ENCODE data around the gene SHC4.

The SHC4 gene

DNA sequence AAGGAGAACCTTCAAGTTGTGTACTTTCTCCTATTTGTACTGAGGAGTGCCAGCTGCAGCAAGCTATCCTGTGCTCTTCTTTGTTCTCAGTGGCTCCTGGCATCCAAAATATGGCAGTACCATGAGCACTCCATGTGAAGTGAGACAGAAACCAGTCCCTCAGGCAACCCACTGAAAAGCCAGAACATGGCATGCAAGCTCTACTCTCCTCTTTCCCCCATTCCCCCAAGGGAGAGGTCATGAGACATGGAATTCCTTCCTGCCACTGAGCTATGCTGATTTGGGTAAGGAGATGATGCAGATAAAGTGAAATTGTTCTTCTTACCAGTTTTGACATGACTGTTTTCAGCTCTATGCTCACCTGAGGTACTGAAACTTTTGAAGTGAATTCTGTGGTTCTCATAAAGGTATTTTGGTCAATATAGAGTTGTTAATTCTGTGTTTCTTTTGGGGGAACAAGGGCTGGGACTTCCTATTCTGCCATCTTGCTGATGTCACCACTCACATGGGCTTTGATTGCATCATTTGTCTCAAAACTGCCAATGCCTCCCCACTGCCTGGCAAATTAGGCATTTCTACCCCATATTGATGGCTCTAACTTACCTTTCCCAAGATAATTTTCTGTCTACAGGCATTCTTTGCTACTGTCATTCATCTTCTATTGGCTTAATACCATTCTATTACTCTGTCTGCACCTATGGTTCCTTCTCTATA is 130.0 kb downstream of the SHC4 start:
- no peak for DNase-seq

GRCh38 chr15:48832648-48833047 is 131.1 kb downstream of the SHC4 start:
- no peak for DNase-seq

DNA sequence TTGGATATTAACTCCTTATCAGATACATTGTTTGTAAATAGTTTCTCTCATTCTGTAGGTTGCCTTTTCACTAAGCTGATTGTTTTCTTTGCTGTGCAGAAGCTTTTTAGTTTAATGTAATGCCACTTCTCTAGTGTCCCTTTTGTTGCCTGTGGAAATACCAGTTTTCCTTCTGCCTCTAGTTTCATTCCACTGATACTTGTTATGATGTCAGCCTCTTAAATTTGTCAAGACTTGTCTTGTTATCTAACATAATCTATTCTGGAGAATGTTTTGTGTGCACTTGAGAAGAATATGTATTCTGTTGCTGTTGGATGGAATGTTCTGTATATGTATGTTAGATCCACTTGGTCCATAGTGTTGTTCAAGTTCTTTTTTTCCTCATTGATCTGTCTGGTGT is 134.8 kb downstream of the SHC4 start:
- no peak for DNase-seq

DNA sequence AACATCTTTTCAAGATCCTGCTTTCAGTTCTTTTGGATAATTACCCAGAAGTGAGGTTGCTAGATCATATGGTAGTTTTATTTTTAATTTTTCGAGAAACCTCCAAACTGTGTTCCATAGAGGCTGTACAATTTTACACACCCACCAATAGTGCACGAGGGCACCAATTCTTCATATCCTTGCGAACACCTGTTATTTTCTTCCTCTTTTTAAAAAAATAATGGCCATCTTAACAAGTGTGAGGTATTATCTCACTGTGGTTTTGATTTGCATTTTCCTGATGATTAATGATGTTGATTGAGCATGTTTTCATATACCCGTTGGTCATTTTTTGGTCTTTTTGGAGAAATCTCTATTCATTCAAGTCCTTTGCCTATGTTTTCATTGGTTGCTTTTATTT is 135.2 kb downstream of the SHC4 start:
- DNase-seq: no peak

GRCh38 chr15:48825075-48825474 is 138.6 kb downstream of the SHC4 start:
- DNase-seq: no peak

GRCh38 chr15:48823706-48824105 is 140.0 kb downstream of the SHC4 start:
- no peak for DNase-seq

- no peak for DNase-seq
Measured at GRCh38 chr15:48823237-48823636, 140.5 kb downstream of the SHC4 start.

DNA sequence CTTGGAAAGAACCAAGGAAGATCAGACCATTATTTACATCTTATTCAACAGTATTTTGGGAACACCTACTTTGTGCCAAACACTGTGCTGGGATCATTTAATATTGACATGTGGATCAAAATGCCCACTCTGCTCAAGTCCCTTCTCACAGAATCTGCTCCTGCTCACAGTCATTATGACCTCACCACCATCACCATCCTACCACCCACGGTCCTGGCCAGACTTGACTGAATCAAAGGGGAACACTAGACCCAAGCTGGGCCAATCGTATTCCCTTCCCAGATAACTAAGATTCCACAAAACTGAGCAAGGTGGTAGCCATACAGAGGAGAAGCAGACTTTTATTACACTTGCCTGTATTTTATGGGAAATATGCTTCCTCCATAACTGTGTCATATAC is 149.4 kb downstream of the SHC4 start:
- DNase-seq: no peak

GRCh38 chr15:48811325-48811958 is 152.3 kb downstream of the SHC4 start:
- DNase-seq: no peak

DNA sequence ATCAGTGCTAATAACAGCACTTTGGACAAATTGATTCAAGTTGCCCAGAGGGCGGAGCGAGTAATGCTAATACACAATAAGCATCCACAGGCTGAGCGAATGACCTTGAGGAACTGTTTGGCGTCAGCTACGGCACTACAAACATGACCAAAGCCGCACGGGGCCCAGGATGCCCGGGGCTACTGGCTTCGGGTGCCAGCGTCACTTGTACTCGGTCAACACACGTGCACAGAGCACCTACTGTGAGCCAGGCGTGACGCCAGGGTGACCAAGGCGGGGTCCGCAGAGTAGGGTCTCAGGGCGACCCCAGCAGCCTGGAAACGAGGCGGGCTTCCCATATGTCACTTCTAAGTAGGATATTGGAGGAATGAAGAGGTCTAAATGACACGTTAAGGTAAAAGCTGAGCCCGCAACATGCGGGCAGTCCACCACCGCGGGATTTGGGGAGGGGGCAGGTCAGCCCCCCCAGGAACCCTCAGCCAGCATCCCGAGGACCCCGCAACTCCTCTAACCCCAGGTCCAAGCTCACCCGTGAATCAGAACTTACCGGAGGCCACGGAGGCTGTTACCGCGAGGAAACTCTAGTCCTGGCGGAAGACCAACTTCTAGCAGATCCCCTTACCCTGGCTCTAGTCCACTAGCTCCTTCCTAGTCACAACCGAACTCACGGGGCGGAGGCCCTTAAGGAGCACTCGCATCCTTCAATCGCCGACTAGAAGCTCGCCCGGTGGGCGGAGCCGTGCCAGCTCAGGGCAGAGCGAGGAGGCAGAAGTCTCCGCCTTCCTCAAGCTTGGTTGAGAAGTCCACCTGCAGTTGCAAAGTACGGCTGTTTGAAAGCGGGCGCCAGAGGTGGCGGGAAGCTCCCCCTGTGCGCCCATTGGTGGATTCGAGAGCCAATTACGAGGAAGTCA is 153.1 kb downstream of the SHC4 start, which contains the start of gene CEP152:
Gene CEP152, minus strand, starts transcription at position 656 of the 911 bp plus-strand sequence. CDS start 5,420 bp downstream, outside the sequence.
- DNase-seq: peak; percentile 99

- peak; percentile 29 for DNase-seq
Measured at GRCh38 chr15:48806151-48806550, 157.6 kb downstream of the SHC4 start.

DNA sequence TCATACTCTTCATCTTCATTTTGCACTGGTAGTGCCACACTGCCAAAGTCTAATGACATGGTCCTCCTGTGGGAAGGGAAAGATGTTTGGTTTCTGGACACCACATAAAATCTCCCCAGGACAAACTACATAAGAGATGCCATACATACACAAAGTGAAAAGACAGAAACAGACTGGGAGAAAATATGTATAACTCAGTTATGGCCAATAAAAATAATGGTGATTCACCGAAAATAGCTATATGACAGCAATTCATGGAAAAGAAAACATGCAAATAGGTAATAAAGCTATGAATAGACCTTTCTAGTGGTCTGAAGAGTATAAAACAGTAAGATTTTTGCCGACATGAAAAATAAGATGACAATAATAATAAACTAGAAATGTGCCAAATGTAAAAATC is 158.1 kb downstream of the SHC4 start:
- DNase-seq: no peak

GRCh38 chr15:48803877-48804276 is 159.8 kb downstream of the SHC4 start:
- no peak for DNase-seq

GRCh38 chr15:48802867-48803266 is 160.9 kb downstream of the SHC4 start:
- no peak for DNase-seq

DNA sequence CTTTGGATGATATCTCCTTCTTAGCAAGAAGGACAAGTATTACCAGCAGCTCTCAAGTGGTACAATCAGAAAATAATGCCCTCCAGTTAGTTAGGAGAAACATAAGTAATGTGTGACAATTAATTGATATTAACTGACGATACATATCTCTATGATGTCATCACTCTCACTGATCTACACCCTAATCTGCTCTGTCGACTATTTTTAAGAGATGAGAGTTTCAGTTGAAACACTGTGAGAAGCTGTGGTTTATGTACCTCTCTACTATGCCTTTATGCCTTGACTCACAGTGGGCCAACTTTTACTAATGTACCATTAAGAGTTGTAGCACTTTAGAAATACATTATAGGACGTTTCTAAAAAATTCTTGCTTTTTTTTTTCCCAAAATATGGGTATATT is 161.5 kb downstream of the SHC4 start:
- no peak for DNase-seq

DNA sequence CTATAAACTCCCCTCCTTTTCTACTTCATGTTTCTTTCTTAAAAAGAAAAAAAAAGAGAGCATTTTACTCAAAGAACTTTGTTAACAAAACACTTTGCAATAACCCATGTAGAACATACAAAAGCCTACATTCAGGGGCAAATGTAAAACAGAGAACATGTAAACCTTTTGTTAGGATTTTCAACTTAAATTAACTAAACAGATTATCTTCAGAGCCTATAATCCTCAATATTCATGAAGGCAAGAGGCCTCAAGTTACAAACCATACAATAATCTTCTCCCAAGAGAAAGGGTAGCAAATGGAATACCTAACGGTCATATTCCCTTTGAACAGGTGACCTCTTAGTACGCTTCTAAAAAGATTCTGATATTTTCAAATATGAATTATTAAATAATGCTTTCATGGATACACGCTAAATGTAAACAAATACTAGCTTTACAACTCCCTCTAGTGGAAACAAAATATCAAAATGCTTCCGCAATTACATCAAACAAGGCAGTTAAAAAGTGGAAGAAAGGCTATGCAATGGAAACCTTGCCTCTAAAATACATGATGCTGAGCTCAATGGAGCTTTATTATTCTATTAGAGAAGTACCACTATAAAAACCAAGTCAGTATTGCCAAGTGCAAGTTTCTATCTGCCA is 162.8 kb downstream of the SHC4 start:
- peak; percentile 81 for DNase-seq

GRCh38 chr15:48800245-48800644 is 163.5 kb downstream of the SHC4 start:
- no peak for DNase-seq

GRCh38 chr15:48798319-48798718 is 165.4 kb downstream of the SHC4 start:
- DNase-seq: peak; percentile 87

DNA sequence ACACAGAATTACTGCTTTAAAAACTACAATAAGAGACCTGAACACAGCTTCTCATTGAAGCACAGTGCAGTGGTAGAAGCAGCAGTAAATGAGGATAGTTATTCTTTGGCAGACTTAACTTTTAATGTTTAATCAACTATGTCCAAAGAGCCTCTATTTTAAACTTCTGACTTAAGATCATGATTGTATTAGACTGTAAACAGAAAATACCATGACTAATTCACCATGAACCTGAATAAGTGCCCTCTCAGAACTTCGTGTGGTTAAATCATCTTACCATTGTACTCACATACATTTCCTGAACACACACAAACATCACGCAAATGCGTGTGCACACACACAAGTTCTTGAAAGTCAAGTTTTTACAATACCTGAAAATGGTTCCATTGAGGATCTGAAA is 166.8 kb downstream of the SHC4 start:
- no peak for DNase-seq

GRCh38 chr15:48796521-48796920 is 167.2 kb downstream of the SHC4 start:
- no peak for DNase-seq

DNA sequence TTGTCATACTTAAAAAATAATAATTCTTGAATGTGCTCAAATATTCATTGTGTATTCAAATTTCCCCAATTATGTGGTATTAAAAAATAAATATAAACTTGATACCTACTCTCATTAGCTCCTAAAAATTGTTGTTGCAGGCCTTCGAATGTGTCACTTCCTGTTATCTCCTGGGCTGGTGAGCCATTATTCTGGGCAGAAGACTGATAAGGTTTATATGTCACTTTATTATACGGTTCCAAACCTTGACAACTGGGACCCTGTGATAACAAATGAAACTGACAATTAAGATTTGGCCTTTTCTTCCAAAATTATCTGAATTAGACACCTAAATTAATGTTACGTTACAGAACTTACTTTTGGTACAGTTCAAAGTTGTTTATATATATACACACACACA is 167.8 kb downstream of the SHC4 start:
- DNase-seq: no peak

DNA sequence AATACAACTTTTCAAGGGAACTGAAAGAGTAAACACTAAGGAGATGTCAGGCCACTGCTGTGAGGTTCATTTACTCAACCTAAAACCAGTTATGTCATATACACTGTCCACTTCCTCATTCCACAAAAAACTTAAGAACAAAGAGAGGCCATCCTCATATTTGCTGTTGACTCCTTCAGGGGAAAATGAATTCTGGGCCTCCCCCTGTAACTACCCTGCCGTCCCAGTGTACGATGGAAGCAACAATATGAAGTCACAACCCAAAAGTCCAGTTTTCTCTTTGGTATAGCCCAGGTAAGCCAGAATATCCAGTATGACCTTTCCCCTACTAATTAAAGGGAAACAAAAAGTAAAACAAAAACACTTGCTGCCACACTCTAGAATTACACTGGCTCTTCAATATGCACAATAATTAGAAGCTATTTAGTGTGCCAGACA is 169.0 kb downstream of the SHC4 start:
- no peak for DNase-seq

- DNase-seq: no peak
Measured at GRCh38 chr15:48792408-48792807, 171.3 kb downstream of the SHC4 start.

Data from NCI-H1436 treated with DMSO at 0.1 percent for 48 hours (cell line).